BLaER1 treated with 17β-estradiol and CSF1 and Interleukin-3, amounts not matched to agents 10 nM and 100 nM (cell line): ENCODE measurements around the gene MELTF.

Experiments used
- H3K27ac ChIP-seq, 11 experiments: shearing (Covaris generic); formaldehyde crosslinking; 2 replicates each; pipeline ENCODE4 v1.8.1; 2022
- H3K27me3 ChIP-seq, 11 experiments: shearing (Covaris generic); formaldehyde crosslinking; 2 replicates each; pipeline ENCODE4 v1.8.1; 2022
- H3K36me3 ChIP-seq, 11 experiments: shearing (Covaris generic); formaldehyde crosslinking; 2 replicates each; pipeline ENCODE4 v1.8.1; 2022
- H3K4me1 ChIP-seq, 10 experiments: shearing (Covaris generic); formaldehyde crosslinking; 2 replicates each; pipeline ENCODE4 v1.8.1; 2022
- H3K4me2 ChIP-seq, 11 experiments: shearing (Covaris generic); formaldehyde crosslinking; 2 replicates each; pipeline ENCODE4 v1.8.1; 2022
- H3K4me3 ChIP-seq, 10 experiments: shearing (Covaris generic); formaldehyde crosslinking; 2 replicates each; pipeline ENCODE4 v1.8.1; 2022
- H3K9ac ChIP-seq, 11 experiments: shearing (Covaris generic); formaldehyde crosslinking; 2 replicates each; pipeline ENCODE4 v1.8.1; 2022
- H3K9me3 ChIP-seq, 11 experiments: shearing (Covaris generic); formaldehyde crosslinking; replicated peaks in 1 of 11; 2 replicates each; pipeline ENCODE4 v1.8.1; 2022
- H4K20me1 ChIP-seq, 11 experiments: shearing (Covaris generic); formaldehyde crosslinking; 2 replicates each; pipeline ENCODE4 v1.8.1; 2022
- Cebpa-rat ChIP-seq, 11 experiments: shearing (Covaris generic); IDR thresholded peaks; 2 replicates each; pipeline ENCODE4 v1.8.1; 2022

The MELTF gene

GRCh38 chr3:197023998-197024651 lies 5.5 kb downstream of the MELTF start:
- Histone ChIP-seq H3K27me3 (peaks cover 0 to 62% (median 0%) of the 10 kb centered on the region in 11 experiments; a peak in 7 of 22 replicates), H3K9me3 (no peaks in the 10 kb centered on the region), H3K4me1 (peaks cover 58 to 99% (median 89%) of the 10 kb centered on the region in 10 experiments), H3K27ac (peak overlapping the region in 10 of 11 experiments; percentile 4 to 79 (median 74); a peak in 18 of 22 replicates), H3K9ac (peak overlapping the region in 9 of 11 experiments; percentile 42 to 87 (median 68); a peak in 17 of 22 replicates), H4K20me1 (peaks cover 0 to 72% (median 55%) of the 10 kb centered on the region in 11 experiments; a peak in 20 of 22 replicates), H3K4me2 (peak overlapping the region; percentile 80 to 100 (median 99)), H3K36me3 (peaks cover 0 to 25% (median 14%) of the 10 kb centered on the region in 11 experiments; a peak in 17 of 22 replicates), H3K4me3 (peak overlapping the region; percentile 26 to 64 (median 52); a peak in 17 of 20 replicates)
- TF ChIP-seq Cebpa-rat (IDR thresholded peaks at IDR 0.05), result no peak

GRCh38 chr3:197023241-197023997 lies 6.2 kb downstream of the MELTF start:
- H3K9ac ChIP-seq, result peak overlapping the region in 10 of 11 experiments; percentile 37 to 77 (median 68); a peak in 20 of 22 replicates

GRCh38 chr3:197022405-197023231 lies 7.0 kb downstream of the MELTF start:
- peak overlapping the region; percentile 26 to 64 (median 52); a peak in 18 of 20 replicates for H3K4me3 ChIP-seq
- H3K4me2 ChIP-seq, result peak overlapping the region; percentile 80 to 100 (median 99)
- TF ChIP-seq Cebpa-rat (IDR thresholded peaks at IDR 0.05), result no peak
- H3K36me3 ChIP-seq, result peaks cover 0 to 25% (median 14%) of the 10 kb centered on the region in 11 experiments; a peak in 17 of 22 replicates
- H3K9ac ChIP-seq, result peak overlapping the region in 10 of 11 experiments; percentile 37 to 77 (median 68); a peak in 20 of 22 replicates
- peaks cover 0 to 62% (median 0%) of the 10 kb centered on the region in 11 experiments; a peak in 7 of 22 replicates for H3K27me3 ChIP-seq
- peaks cover 0 to 62% (median 43%) of the 10 kb centered on the region in 11 experiments; a peak in 20 of 22 replicates for H4K20me1 ChIP-seq
- peak overlapping the region in 9 of 11 experiments; percentile 44 to 79 (median 75); a peak in 18 of 22 replicates for H3K27ac ChIP-seq
- H3K4me1 ChIP-seq, result peaks cover 43 to 90% (median 74%) of the 10 kb centered on the region in 10 experiments
- no peaks in the 10 kb centered on the region for H3K9me3 ChIP-seq

More at GRCh38 chr3:197023241-197023997, 6.2 kb downstream of the MELTF start:
- Histone ChIP-seq H3K27ac (peak overlapping the region in 10 of 11 experiments; percentile 4 to 79 (median 74); a peak in 18 of 22 replicates), H3K4me3 (peak overlapping the region; percentile 26 to 64 (median 52); a peak in 18 of 20 replicates), H3K4me1 (peaks cover 51 to 98% (median 82%) of the 10 kb centered on the region in 10 experiments), H3K4me2 (peak overlapping the region; percentile 80 to 100 (median 99)), H3K27me3 (peaks cover 0 to 62% (median 0%) of the 10 kb centered on the region in 11 experiments; a peak in 7 of 22 replicates), H4K20me1 (peaks cover 0 to 70% (median 51%) of the 10 kb centered on the region in 11 experiments; a peak in 20 of 22 replicates), H3K36me3 (peaks cover 0 to 25% (median 14%) of the 10 kb centered on the region in 11 experiments; a peak in 17 of 22 replicates), H3K9me3 (no peaks in the 10 kb centered on the region)
- no peak for TF ChIP-seq Cebpa-rat (IDR thresholded peaks at IDR 0.05)

GRCh38 chr3:197021729-197022404 lies 7.8 kb downstream of the MELTF start:
- Histone ChIP-seq H3K4me2 (peak overlapping the region; percentile 80 to 100 (median 99); a peak in 21 of 22 replicates), H3K9me3 (no peaks in the 10 kb centered on the region), H3K27ac (peak overlapping the region in 4 of 11 experiments; percentile 75 to 79 (median 77); a peak in 6 of 22 replicates)

GRCh38 chr3:197021231-197021630 lies 8.4 kb downstream of the MELTF start:
- no peak for TF ChIP-seq Cebpa-rat (IDR thresholded peaks at IDR 0.05)

More at GRCh38 chr3:197021729-197022404, 7.8 kb downstream of the MELTF start:
- Histone ChIP-seq H3K9ac (peak overlapping the region in 6 of 11 experiments; percentile 58 to 77 (median 72); a peak in 9 of 22 replicates), H3K4me1 (peaks cover 36 to 87% (median 70%) of the 10 kb centered on the region in 10 experiments), H3K4me3 (peak overlapping the region in 4 of 10 experiments; percentile 50 to 57 (median 52); a peak in 5 of 20 replicates), H3K27me3 (peaks cover 0 to 56% (median 0%) of the 10 kb centered on the region in 11 experiments; a peak in 7 of 22 replicates), H4K20me1 (peaks cover 0 to 55% (median 35%) of the 10 kb centered on the region in 11 experiments; a peak in 18 of 22 replicates), H3K36me3 (peaks cover 0 to 18% (median 14%) of the 10 kb centered on the region in 11 experiments; a peak in 17 of 22 replicates)
- TF ChIP-seq Cebpa-rat (IDR thresholded peaks at IDR 0.05), result no peak

GRCh38 chr3:197019535-197019934 lies 10.1 kb downstream of the MELTF start:
- Histone ChIP-seq H3K4me1 (peaks cover 37 to 87% (median 69%) of the 10 kb centered on the region in 10 experiments), H3K4me2 (peak overlapping the region in 4 of 11 experiments; percentile 3 to 99 (median 95); a peak in 4 of 22 replicates), H3K9me3 (no peaks in the 10 kb centered on the region), H3K27me3 (peaks cover 0 to 33% (median 0%) of the 10 kb centered on the region in 11 experiments; a peak in 7 of 22 replicates), H3K9ac (no peak overlapping the region), H4K20me1 (peaks cover 0 to 40% (median 16%) of the 10 kb centered on the region in 11 experiments; a peak in 14 of 22 replicates), H3K36me3 (no peaks in the 10 kb centered on the region), H3K4me3 (no peak overlapping the region), H3K27ac (no peak overlapping the region)
- TF ChIP-seq Cebpa-rat (IDR thresholded peaks at IDR 0.05), result no peak

More at GRCh38 chr3:197021231-197021630, 8.4 kb downstream of the MELTF start:
- H3K9me3 ChIP-seq, result no peaks in the 10 kb centered on the region
- H3K27ac ChIP-seq, result 0 out of 22 replicates have a peak overlapping the region, but pooled peaks of 3 of the 11 experiments have one; percentile 75 to 78 (median 76)
- peaks cover 36 to 87% (median 69%) of the 10 kb centered on the region in 10 experiments for H3K4me1 ChIP-seq
- peak overlapping the region in 3 of 11 experiments; percentile 36 to 77 (median 74); a peak in 3 of 22 replicates for H3K9ac ChIP-seq
- peak overlapping the region in 9 of 11 experiments; percentile 84 to 100 (median 99); a peak in 18 of 22 replicates for H3K4me2 ChIP-seq
- H3K27me3 ChIP-seq, result peaks cover 0 to 50% (median 0%) of the 10 kb centered on the region in 11 experiments; a peak in 7 of 22 replicates
- H4K20me1 ChIP-seq, result peaks cover 0 to 51% (median 29%) of the 10 kb centered on the region in 11 experiments; a peak in 17 of 22 replicates
- H3K36me3 ChIP-seq, result peaks cover 0 to 13% (median 11%) of the 10 kb centered on the region in 11 experiments; a peak in 17 of 22 replicates
- H3K4me3 ChIP-seq, result no peak overlapping the region

GRCh38 chr3:197019021-197019420 lies 10.6 kb downstream of the MELTF start:
- H3K27me3 ChIP-seq, result peaks cover 0 to 28% (median 0%) of the 10 kb centered on the region in 11 experiments; a peak in 6 of 22 replicates
- no peak overlapping the region for H3K27ac ChIP-seq
- peaks cover 34 to 87% (median 68%) of the 10 kb centered on the region in 10 experiments for H3K4me1 ChIP-seq
- H3K4me2 ChIP-seq, result peak overlapping the region in 4 of 11 experiments; percentile 3 to 99 (median 95); a peak in 4 of 22 replicates
- H3K9me3 ChIP-seq, result no peaks in the 10 kb centered on the region
- H3K9ac ChIP-seq, result no peak overlapping the region
- peaks cover 0 to 35% (median 11%) of the 10 kb centered on the region in 11 experiments; a peak in 14 of 22 replicates for H4K20me1 ChIP-seq
- no peaks in the 10 kb centered on the region for H3K36me3 ChIP-seq
- no peak overlapping the region for H3K4me3 ChIP-seq
- no peak for TF ChIP-seq Cebpa-rat (IDR thresholded peaks at IDR 0.05)
